Retinal pigment epithelial cell (primary cell): ENCODE results near the gene SHC4.
A peak's percentile ranks its signal among the peaks of the same experiment; 100 is the strongest.

Experiments used
- DNase-seq: peaks from one replicate; pipeline ENCODE4 v3.0.0-alpha.2; 2010; ENCODE audit warnings: low read depth
- H3K4me3 ChIP-seq: 2 replicates; pipeline ENCODE4 v1.5.1; 2011; ENCODE audit warnings: mild to moderate bottlenecking, low read length, control low read depth, moderate library complexity
- TF ChIP-seq, protein P1 (sequence below): conservative IDR thresholded peaks from 2 replicates; pipeline ENCODE4 v1.5.1; 2011; ENCODE audit warnings: low read depth, low read length, control low read depth, inconsistent platforms

The SHC4 gene

DNA sequence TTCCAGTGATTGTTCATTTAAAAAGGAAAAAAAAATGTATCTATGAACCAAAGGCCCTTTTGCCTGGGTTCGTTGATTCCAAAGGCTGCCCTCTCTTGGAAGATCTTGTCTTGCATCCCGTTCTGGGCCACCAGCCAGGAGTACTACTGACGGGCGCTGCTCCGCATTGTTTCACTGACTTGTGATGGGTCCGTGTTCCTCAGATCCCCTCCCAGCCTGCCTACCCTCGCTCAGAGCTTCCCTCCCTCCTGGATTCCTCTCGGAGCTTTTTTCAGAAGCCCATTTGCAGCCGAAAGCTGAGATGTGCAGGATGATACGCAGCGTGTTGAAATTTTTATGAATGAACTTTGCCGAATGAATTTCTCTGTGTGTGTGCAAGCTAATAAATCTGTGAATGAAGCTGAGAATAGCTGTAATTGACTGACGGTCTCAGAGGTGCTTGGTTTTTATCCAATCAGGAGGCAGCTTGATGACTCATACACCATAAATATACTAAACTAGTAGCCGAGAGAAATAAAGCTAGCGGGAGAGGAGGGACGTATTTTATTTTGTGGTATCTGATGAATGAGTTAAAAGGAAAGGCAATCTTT is at the start of gene SHC4:
SHC4 (minus strand) TSS at position 396 of the 590 bp plus-strand sequence. CDS start 904 bp downstream, outside the sequence.
- TF ChIP-seq, protein P1, sequence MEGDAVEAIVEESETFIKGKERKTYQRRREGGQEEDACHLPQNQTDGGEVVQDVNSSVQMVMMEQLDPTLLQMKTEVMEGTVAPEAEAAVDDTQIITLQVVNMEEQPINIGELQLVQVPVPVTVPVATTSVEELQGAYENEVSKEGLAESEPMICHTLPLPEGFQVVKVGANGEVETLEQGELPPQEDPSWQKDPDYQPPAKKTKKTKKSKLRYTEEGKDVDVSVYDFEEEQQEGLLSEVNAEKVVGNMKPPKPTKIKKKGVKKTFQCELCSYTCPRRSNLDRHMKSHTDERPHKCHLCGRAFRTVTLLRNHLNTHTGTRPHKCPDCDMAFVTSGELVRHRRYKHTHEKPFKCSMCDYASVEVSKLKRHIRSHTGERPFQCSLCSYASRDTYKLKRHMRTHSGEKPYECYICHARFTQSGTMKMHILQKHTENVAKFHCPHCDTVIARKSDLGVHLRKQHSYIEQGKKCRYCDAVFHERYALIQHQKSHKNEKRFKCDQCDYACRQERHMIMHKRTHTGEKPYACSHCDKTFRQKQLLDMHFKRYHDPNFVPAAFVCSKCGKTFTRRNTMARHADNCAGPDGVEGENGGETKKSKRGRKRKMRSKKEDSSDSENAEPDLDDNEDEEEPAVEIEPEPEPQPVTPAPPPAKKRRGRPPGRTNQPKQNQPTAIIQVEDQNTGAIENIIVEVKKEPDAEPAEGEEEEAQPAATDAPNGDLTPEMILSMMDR, result peak; percentile 35
- peak; percentile 51 for DNase-seq
- peak within 1 kb of the TSS; percentile 80 for H3K4me3 ChIP-seq

DNA sequence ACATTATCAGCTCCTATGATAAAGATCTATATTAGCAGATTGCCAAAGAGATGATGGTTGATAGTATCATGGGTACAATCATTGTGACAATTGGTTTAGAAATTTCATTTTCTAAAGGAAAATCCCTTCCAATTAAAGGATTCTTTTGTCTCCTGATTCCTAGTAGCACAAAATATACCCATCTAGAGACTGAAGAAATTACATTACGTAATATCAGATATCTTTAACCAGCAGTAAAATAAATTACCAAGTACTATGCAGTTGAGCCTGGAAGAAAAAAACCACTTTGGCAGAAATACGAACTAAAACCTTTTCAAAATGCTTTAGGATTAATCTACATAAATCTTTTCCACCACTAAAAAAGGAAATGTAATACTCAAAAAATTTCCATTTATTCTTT is 35.6 kb upstream of the SHC4 start:
- H3K4me3 ChIP-seq, result no peak overlapping the region
- TF ChIP-seq, protein P1, result no peak
- DNase-seq, result no peak

DNA sequence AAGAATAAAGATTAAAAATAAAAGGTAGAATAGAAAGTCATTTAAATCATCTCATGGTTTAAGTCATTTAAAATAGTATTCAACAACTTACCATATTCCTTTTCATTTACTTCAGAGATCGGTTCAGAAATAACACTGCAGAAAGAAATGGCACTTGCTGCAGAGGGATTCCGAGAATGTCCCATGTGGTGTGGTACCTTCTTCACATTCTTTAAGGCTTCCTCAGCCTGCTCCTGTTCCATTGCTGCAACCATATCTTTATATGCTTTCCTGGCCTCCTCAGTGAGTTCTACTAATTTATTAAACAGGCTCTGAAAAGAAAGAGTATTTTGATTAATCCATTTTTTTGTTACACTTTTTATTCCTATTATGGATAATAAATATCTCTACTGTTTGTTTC is 32.6 kb upstream of the SHC4 start:
- no peak for DNase-seq
- TF ChIP-seq, protein P1, result no peak
- no peak overlapping the region for H3K4me3 ChIP-seq

DNA sequence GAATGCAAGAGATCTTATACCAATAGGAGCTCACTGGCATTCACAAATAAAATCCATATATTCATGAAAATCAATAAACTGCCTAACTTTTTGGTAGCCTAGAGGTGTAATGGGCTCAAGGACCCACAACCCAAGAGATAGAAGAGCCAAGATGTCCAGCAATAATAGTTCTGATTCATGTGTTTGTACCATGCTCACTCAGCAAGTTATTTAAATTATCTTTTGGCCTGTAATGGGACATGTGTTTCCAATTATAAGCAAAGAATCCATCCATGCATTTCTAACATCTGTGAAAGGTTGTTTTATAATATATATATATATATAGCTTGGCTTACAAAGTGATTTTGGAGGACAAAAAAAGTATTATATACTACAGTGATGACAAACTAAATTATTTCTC is 29.7 kb upstream of the SHC4 start:
- H3K4me3 ChIP-seq, result no peak overlapping the region
- DNase-seq, result no peak
- TF ChIP-seq, protein P1, result no peak

DNA sequence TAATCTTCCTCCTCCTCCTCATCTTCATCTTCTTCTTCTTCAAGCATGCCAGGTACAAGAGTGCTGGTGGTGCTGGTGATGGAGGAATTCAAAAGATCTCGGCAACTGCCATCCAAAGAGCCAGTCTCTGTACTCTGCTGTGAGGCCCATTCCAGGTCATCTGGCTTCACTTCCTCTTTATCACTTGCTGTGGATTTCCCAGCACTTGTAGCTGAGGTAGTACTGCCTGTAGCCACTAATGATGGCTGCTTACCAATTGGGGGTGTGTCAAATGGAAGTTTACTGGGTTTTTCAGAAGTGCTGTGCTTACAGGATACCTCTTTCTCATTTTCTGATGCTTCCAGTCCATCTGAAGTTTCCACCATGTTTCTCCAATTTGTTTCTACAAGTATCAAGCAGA is 28.8 kb upstream of the SHC4 start:
- DNase-seq, result no peak
- TF ChIP-seq, protein P1, result no peak
- no peak overlapping the region for H3K4me3 ChIP-seq

GRCh38 chr15:48992096-48992495 is 28.4 kb upstream of the SHC4 start:
- TF ChIP-seq, protein P1, result no peak
- H3K4me3 ChIP-seq, result no peak overlapping the region
- no peak for DNase-seq

- TF ChIP-seq, protein P1, result no peak
- H3K4me3 ChIP-seq, result no peak overlapping the region
- DNase-seq, result no peak
These were observed 25.5 kb upstream of the SHC4 start for GRCh38 chr15:48989170-48989569.
